K562 (cell line): ENCODE measurements around the gene NACAD. TPM values are rescaled to one million over a fixed set of nuclear protein-coding genes. Genes with fewer than 3 reads are reported as not detected.
A peak's percentile ranks its signal among the peaks of the same experiment; 100 is the strongest.

ENCODE experiments used
- ARID2 ChIP-seq: fragments of 450-650 bp; IDR thresholded peaks from 2 replicates; pipeline ENCODE4 v1.6.1; 2017; ENCODE audit warnings: antibody characterized with exemption, mild to moderate bottlenecking
- DDX20 ChIP-seq: fragments of 450-650 bp; IDR thresholded peaks from 2 replicates; pipeline ENCODE4 v1.6.1; 2016; ENCODE audit warnings: missing genetic modification characterization, low read depth, mild to moderate bottlenecking, missing compliant biosample characterization, moderate library complexity
- KHSRP ChIP-seq: fragments of 450-650 bp; IDR thresholded peaks from 2 replicates; pipeline ENCODE4 v1.6.1; 2017
- NELFE ChIP-seq: IDR thresholded peaks from 2 replicates; pipeline ENCODE4 v1.6.1; 2011; ENCODE audit warnings: mild to moderate bottlenecking; ENCODE audit not compliant: insufficient read depth, insufficient read length
- SUPT5H ChIP-seq: fragments of 450-650 bp; IDR thresholded peaks from 2 replicates; pipeline ENCODE4 v1.6.1; 2016
- XRCC3 ChIP-seq: fragments of 450-650 bp; IDR thresholded peaks from 2 replicates; pipeline ENCODE4 v1.6.1; 2017; ENCODE audit warnings: mild to moderate bottlenecking, moderate library complexity
- ZKSCAN8 ChIP-seq: fragments of 200-800 bp; sonication (Bioruptor generic); IDR thresholded peaks from 2 replicates; pipeline ENCODE4 v1.6.1; 2016; ENCODE audit warnings: missing genetic modification characterization, missing compliant biosample characterization
- polyA plus RNA-seq, 8 experiments: library from polyadenylated mRNA; depleted of rRNA in 4 of 8; stranded (reverse) in 5 of 8; unstranded in 3 of 8; fragments of >200 nt; fragmentation: Nextera tagmentation in 2 of 8; fragmentation: Illumina TruSeq in 1 of 8; extraction: Ambion mirVana in 2 of 8; extraction: Trizol in 1 of 8; gene quantifications; 2 replicates each; pipeline versions ENCODE4 v1.2.1 to v1.2.3, GENCODE V29; 2011 to 2014; ENCODE audit warnings: inconsistent platforms in 1 of 8, missing spikeins in 1 of 8
- total RNA-seq, 7 experiments: library from RNA; depleted of rRNA in 6 of 7; stranded (reverse); fragments of >200 nt in 6 of 7; fragmentation: Illumina TruSeq in 2 of 7; extraction: Trizol in 2 of 7; gene quantifications; 2 replicates each; pipeline versions ENCODE4 v1.2.1 to v1.2.3, GENCODE V29; 2011 to 2021; ENCODE audit warnings: low replicate concordance in 1 of 7
- TF ChIP-seq, protein P1 (sequence below): fragments of 450-650 bp; IDR thresholded peaks from 2 replicates; pipeline ENCODE4 v1.6.1; 2016; ENCODE audit warnings: low read depth, mild to moderate bottlenecking, moderate library complexity
- TF ChIP-seq, protein P2 (sequence below), 2 experiments: fragments of 450-650 bp; formaldehyde crosslinking in 1 of 2; IDR thresholded peaks; 2 replicates each; pipeline versions ENCODE4 v1.4.0 to v1.6.1; 2014 to 2020; ENCODE audit warnings: mild to moderate bottlenecking in 2 of 2, borderline replicate concordance in 1 of 2, low read depth in 1 of 2
- TF ChIP-seq, protein P3 (sequence below), 2 experiments: IDR thresholded peaks in 1 of 2; conservative IDR thresholded peaks in 1 of 2; 2 replicates each; pipeline ENCODE4 v1.6.1; 2016; ENCODE audit warnings: low read depth in 2 of 2, mild to moderate bottlenecking in 1 of 2, missing compliant biosample characterization in 1 of 2, missing genetic modification characterization in 1 of 2, moderate library complexity in 1 of 2
- TF ChIP-seq, protein P4 (sequence below): sonication (generic); formaldehyde crosslinking; IDR thresholded peaks from 2 replicates; pipeline ENCODE4 v1.8.1; 2023; ENCODE audit warnings: mild to moderate bottlenecking, missing genetic modification reagents
- TF ChIP-seq, protein P5 (sequence below): fragments of 450-650 bp; formaldehyde crosslinking; IDR thresholded peaks from 2 replicates; pipeline ENCODE4 v1.4.0; 2020; ENCODE audit warnings: mild to moderate bottlenecking, moderate library complexity

NACAD gene
- total and polyA plus RNA-seq, 9 of the 15 experiments (the other 6 are each of a cell fraction or from before 2014, with no cell fraction given) = under 0.01 to 0.03 (median 0.02) TPM; not detected in 5

DNA sequence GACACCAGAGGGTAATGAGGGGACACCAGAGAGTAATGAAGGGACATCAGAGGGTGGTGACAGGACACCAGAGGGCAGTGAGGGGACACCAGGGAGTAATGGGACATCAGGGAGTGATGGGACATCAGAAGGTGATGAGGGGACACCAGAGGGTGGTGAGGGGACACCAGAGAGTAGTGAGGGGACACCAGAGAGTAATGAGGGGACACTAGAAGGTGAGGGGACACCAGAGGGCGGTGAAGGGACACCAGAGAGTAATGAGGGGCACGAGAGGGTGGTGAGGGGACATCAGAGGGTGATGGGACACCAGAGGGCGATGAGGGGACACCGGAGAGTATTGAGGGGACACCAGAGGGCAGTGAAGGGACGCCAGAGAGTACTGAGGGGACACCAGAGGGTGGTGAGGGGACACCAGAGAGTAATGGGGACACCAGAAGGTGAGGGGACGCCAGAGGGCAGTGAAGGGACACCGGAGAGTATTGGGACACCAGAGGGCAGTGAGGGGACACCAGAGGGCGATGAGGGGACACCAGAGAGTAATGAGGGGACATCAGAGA lies 10.6 kb downstream of the NACAD start (continued):
- TF ChIP-seq, protein P1, sequence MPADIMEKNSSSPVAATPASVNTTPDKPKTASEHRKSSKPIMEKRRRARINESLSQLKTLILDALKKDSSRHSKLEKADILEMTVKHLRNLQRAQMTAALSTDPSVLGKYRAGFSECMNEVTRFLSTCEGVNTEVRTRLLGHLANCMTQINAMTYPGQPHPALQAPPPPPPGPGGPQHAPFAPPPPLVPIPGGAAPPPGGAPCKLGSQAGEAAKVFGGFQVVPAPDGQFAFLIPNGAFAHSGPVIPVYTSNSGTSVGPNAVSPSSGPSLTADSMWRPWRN = no peak
- TF ChIP-seq KHSRP = no peak
- TF ChIP-seq NELFE = no peak
- no peak for TF ChIP-seq ARID2
- peak; percentile 73 for TF ChIP-seq SUPT5H
- TF ChIP-seq, protein P2, sequence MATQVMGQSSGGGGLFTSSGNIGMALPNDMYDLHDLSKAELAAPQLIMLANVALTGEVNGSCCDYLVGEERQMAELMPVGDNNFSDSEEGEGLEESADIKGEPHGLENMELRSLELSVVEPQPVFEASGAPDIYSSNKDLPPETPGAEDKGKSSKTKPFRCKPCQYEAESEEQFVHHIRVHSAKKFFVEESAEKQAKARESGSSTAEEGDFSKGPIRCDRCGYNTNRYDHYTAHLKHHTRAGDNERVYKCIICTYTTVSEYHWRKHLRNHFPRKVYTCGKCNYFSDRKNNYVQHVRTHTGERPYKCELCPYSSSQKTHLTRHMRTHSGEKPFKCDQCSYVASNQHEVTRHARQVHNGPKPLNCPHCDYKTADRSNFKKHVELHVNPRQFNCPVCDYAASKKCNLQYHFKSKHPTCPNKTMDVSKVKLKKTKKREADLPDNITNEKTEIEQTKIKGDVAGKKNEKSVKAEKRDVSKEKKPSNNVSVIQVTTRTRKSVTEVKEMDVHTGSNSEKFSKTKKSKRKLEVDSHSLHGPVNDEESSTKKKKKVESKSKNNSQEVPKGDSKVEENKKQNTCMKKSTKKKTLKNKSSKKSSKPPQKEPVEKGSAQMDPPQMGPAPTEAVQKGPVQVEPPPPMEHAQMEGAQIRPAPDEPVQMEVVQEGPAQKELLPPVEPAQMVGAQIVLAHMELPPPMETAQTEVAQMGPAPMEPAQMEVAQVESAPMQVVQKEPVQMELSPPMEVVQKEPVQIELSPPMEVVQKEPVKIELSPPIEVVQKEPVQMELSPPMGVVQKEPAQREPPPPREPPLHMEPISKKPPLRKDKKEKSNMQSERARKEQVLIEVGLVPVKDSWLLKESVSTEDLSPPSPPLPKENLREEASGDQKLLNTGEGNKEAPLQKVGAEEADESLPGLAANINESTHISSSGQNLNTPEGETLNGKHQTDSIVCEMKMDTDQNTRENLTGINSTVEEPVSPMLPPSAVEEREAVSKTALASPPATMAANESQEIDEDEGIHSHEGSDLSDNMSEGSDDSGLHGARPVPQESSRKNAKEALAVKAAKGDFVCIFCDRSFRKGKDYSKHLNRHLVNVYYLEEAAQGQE (IDR thresholded peaks at IDR 0.05; ENCODE audit: borderline replicate concordance) = 0 out of 2 replicates have a peak, but pooled peaks have one; percentile 13
- TF ChIP-seq, protein P2 (CRISPR knock-in tag; IDR thresholded peaks at IDR 0.05; ENCODE audit: low read depth) = no peak
- TF ChIP-seq XRCC3 = no peak
- TF ChIP-seq, protein P3, sequence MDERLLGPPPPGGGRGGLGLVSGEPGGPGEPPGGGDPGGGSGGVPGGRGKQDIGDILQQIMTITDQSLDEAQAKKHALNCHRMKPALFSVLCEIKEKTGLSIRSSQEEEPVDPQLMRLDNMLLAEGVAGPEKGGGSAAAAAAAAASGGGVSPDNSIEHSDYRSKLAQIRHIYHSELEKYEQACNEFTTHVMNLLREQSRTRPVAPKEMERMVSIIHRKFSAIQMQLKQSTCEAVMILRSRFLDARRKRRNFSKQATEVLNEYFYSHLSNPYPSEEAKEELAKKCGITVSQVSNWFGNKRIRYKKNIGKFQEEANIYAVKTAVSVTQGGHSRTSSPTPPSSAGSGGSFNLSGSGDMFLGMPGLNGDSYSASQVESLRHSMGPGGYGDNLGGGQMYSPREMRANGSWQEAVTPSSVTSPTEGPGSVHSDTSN (CRISPR knock-in tag; IDR thresholded peaks at IDR 0.05; ENCODE audit: low read depth) = no peak
- TF ChIP-seq, protein P3 (tag; conservative IDR thresholded peaks at IDR 0.05; ENCODE audit: low read depth) = no peak
- TF ChIP-seq, protein P4, sequence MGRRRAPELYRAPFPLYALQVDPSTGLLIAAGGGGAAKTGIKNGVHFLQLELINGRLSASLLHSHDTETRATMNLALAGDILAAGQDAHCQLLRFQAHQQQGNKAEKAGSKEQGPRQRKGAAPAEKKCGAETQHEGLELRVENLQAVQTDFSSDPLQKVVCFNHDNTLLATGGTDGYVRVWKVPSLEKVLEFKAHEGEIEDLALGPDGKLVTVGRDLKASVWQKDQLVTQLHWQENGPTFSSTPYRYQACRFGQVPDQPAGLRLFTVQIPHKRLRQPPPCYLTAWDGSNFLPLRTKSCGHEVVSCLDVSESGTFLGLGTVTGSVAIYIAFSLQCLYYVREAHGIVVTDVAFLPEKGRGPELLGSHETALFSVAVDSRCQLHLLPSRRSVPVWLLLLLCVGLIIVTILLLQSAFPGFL = no peak
- no peak for TF ChIP-seq DDX20
- TF ChIP-seq ZKSCAN8 (CRISPR knock-in tag) = no peak
- TF ChIP-seq, protein P5, sequence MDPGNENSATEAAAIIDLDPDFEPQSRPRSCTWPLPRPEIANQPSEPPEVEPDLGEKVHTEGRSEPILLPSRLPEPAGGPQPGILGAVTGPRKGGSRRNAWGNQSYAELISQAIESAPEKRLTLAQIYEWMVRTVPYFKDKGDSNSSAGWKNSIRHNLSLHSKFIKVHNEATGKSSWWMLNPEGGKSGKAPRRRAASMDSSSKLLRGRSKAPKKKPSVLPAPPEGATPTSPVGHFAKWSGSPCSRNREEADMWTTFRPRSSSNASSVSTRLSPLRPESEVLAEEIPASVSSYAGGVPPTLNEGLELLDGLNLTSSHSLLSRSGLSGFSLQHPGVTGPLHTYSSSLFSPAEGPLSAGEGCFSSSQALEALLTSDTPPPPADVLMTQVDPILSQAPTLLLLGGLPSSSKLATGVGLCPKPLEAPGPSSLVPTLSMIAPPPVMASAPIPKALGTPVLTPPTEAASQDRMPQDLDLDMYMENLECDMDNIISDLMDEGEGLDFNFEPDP (CRISPR knock-in tag) = no peak
